DOHH2 (cell line): ENCODE results near the gene IRX4.

Experiments used
- CTCF ChIP-seq: fragments of 200-600 bp; sonication (generic); IDR thresholded peaks from one replicate; pipeline ENCODE4 v1.5.1; 2014; ENCODE audit warnings: antibody characterized with exemption, mild to moderate bottlenecking, low read depth, low read length; ENCODE audit not compliant: poor library complexity, severe bottlenecking
- EZH2phosphoT487 ChIP-seq: fragments of 200-600 bp; sonication (generic); IDR thresholded peaks from 2 replicates; pipeline ENCODE4 v1.6.1; 2017; ENCODE audit warnings: borderline replicate concordance, mild to moderate bottlenecking, antibody characterized with exemption, low read length, moderate library complexity, mixed read lengths

- TF ChIP-seq CTCF: no peak
- no peak for TF ChIP-seq EZH2phosphoT487
These were observed 2.1 kb upstream of the IRX4 start for GRCh38 chr5:1884678-1885403.
